Activated T-cell treated with anti-CD3 and anti-CD28 coated beads, Interleukin-2, amount 50 U/mL, for 72 hours (primary cell): ENCODE data around the gene EXOC3L4. TPM values are rescaled to one million over a fixed set of nuclear protein-coding genes. Genes with fewer than 3 reads are reported as not detected.

Source experiments
- ATAC-seq, 2 donors: fragments of 150-1000 bp; cut with Tn5 transposase; replicated peaks in 1 of 2; 2 replicates each; pipeline ENCODE4 v1.10.0; 2021; ENCODE audit warnings: moderate library complexity in 2 of 2, mild to moderate bottlenecking in 1 of 2
- DNase-seq, 2 donors: peaks; one replicate each; pipeline ENCODE4 v3.0.0; 2021 to 2022; ENCODE audit warnings: mixed read lengths in 1 of 2
- H3K27ac Mint-ChIP-seq: one replicate; pipeline ENCODE4 v1.8.0; 2022; ENCODE audit warnings: mild to moderate bottlenecking, moderate library complexity, mixed read lengths
- H3K27me3 Mint-ChIP-seq: one replicate; pipeline ENCODE4 v1.8.0; 2022; ENCODE audit warnings: low read depth, mixed read lengths
- H3K36me3 Mint-ChIP-seq, 2 donors: one replicate each; pipeline ENCODE4 v1.8.0; 2022; ENCODE audit warnings: mixed read lengths in 2 of 2, mild to moderate bottlenecking in 1 of 2; ENCODE audit not compliant: insufficient read depth in 2 of 2
- H3K4me1 Mint-ChIP-seq: one replicate; pipeline ENCODE4 v1.8.0; 2022; ENCODE audit warnings: low read depth, mixed read lengths
- H3K4me3 Mint-ChIP-seq, 2 donors: one replicate each; pipeline ENCODE4 v1.8.0; 2022; ENCODE audit warnings: mild to moderate bottlenecking in 2 of 2, mixed read lengths in 2 of 2, moderate library complexity in 2 of 2
- H3K9me3 Mint-ChIP-seq, 2 donors: one replicate each; pipeline ENCODE4 v1.8.0; 2022; ENCODE audit warnings: mixed read lengths in 2 of 2
- total RNA-seq, 2 donors: library from RNA; stranded (reverse); gene quantifications; one replicate each; pipeline ENCODE4 v1.2.3, GENCODE V29; 2022

The EXOC3L4 gene
- total RNA-seq, 2 donors from 2014 or later = not detected

- no peak for ATAC-seq
Measured at GRCh38 chr14:103089386-103090335, 4.9 kb upstream of the EXOC3L4 start.

GRCh38 chr14:103090481-103091020, 4.0 kb upstream of the EXOC3L4 start:
- H3K36me3 Mint-ChIP-seq = no peaks in the 10 kb centered on the region
- H3K27me3 Mint-ChIP-seq = peaks cover 11% of the 10 kb centered on the region
- H3K27ac Mint-ChIP-seq = no peak overlapping the region
- DNase-seq = no peak
- no peaks in the 10 kb centered on the region for H3K9me3 Mint-ChIP-seq
- peaks cover 5% of the 10 kb centered on the region for H3K4me1 Mint-ChIP-seq
- no peak for ATAC-seq
- peak overlapping the region; percentile 55 to 70 for H3K4me3 Mint-ChIP-seq

More at GRCh38 chr14:103089386-103090335, 4.9 kb upstream of the EXOC3L4 start:
- no peaks in the 10 kb centered on the region for H3K36me3 Mint-ChIP-seq
- DNase-seq = no peak
- H3K4me3 Mint-ChIP-seq = no peak overlapping the region
- no peak overlapping the region for H3K27ac Mint-ChIP-seq
- H3K4me1 Mint-ChIP-seq = peaks cover 5% of the 10 kb centered on the region
- peaks cover 15% of the 10 kb centered on the region for H3K27me3 Mint-ChIP-seq
- H3K9me3 Mint-ChIP-seq = no peaks in the 10 kb centered on the region

- ATAC-seq (peak; percentile 89 to 90), DNase-seq (peak; percentile 82 to 83)
- H3K4me3 Mint-ChIP-seq = peak overlapping the region; percentile 57 to 70
- H3K36me3 Mint-ChIP-seq = no peaks in the 10 kb centered on the region
- H3K27ac Mint-ChIP-seq = no peak overlapping the region
- H3K4me1 Mint-ChIP-seq = peaks cover 5% of the 10 kb centered on the region
- no peaks in the 10 kb centered on the region for H3K9me3 Mint-ChIP-seq
- peaks cover 9% of the 10 kb centered on the region for H3K27me3 Mint-ChIP-seq
Measured at GRCh38 chr14:103091041-103091882, 3.3 kb upstream of the EXOC3L4 start.

GRCh38 chr14:103091883-103092222, 2.7 kb upstream of the EXOC3L4 start:
- H3K27ac Mint-ChIP-seq = no peak overlapping the region

GRCh38 chr14:103093856-103094405, 594 bp upstream of the EXOC3L4 start:
- Mint-ChIP-seq H3K27me3 (no peaks in the 10 kb centered on the region), H3K9me3 (no peaks in the 10 kb centered on the region)

More at GRCh38 chr14:103091883-103092222, 2.7 kb upstream of the EXOC3L4 start:
- DNase-seq (no peak), ATAC-seq (no peak)
- peaks cover 5% of the 10 kb centered on the region for H3K4me1 Mint-ChIP-seq
- H3K36me3 Mint-ChIP-seq = no peaks in the 10 kb centered on the region
- H3K27me3 Mint-ChIP-seq = peaks cover 3% of the 10 kb centered on the region
- peak overlapping the region; percentile 57 to 58 for H3K4me3 Mint-ChIP-seq
- H3K9me3 Mint-ChIP-seq = no peaks in the 10 kb centered on the region

GRCh38 chr14:103095210-103095778, 769 bp downstream of the EXOC3L4 start:
- H3K4me1 Mint-ChIP-seq = peaks cover 5% of the 10 kb centered on the region
- ATAC-seq = no peak
- H3K4me3 Mint-ChIP-seq = no peak overlapping the region
- H3K27me3 Mint-ChIP-seq = no peaks in the 10 kb centered on the region
- H3K27ac Mint-ChIP-seq = no peak overlapping the region
- H3K36me3 Mint-ChIP-seq = no peaks in the 10 kb centered on the region
- no peaks in the 10 kb centered on the region for H3K9me3 Mint-ChIP-seq
- no peak for DNase-seq

More at GRCh38 chr14:103093856-103094405, 594 bp upstream of the EXOC3L4 start:
- Mint-ChIP-seq H3K4me1 (peaks cover 5% of the 10 kb centered on the region), H3K36me3 (no peaks in the 10 kb centered on the region), H3K27ac (no peak overlapping the region), H3K4me3 (no peak overlapping the region)
- no peak for DNase-seq
- ATAC-seq = no peak

GRCh38 chr14:103096387-103096786, 1.9 kb downstream of the EXOC3L4 start:
- DNase-seq (no peak), ATAC-seq (no peak)
- Mint-ChIP-seq H3K9me3 (no peaks in the 10 kb centered on the region), H3K4me3 (no peak overlapping the region), H3K36me3 (no peaks in the 10 kb centered on the region), H3K4me1 (no peaks in the 10 kb centered on the region), H3K27ac (no peak overlapping the region), H3K27me3 (peaks cover 5% of the 10 kb centered on the region)

GRCh38 chr14:103097244-103097993, 2.9 kb downstream of the EXOC3L4 start:
- Mint-ChIP-seq H3K4me1 (no peaks in the 10 kb centered on the region), H3K4me3 (no peak overlapping the region), H3K27me3 (peaks cover 13% of the 10 kb centered on the region), H3K27ac (no peak overlapping the region), H3K9me3 (no peaks in the 10 kb centered on the region), H3K36me3 (no peaks in the 10 kb centered on the region)
- no peak for DNase-seq
- ATAC-seq = no peak

- H3K4me3 Mint-ChIP-seq = no peak overlapping the region
- H3K27me3 Mint-ChIP-seq = peaks cover 19% of the 10 kb centered on the region
- ATAC-seq (no peak), DNase-seq (no peak)
- no peak overlapping the region for H3K27ac Mint-ChIP-seq
- H3K9me3 Mint-ChIP-seq = no peaks in the 10 kb centered on the region
- H3K36me3 Mint-ChIP-seq = no peaks in the 10 kb centered on the region
- H3K4me1 Mint-ChIP-seq = no peaks in the 10 kb centered on the region
Measured at GRCh38 chr14:103097994-103098957, 3.8 kb downstream of the EXOC3L4 start.

- Mint-ChIP-seq H3K9me3 (no peaks in the 10 kb centered on the region), H3K4me1 (no peaks in the 10 kb centered on the region), H3K27me3 (peaks cover 23% of the 10 kb centered on the region), H3K27ac (no peak overlapping the region), H3K36me3 (no peaks in the 10 kb centered on the region), H3K4me3 (no peak overlapping the region)
- ATAC-seq (no peak), DNase-seq (no peak)
Measured at GRCh38 chr14:103099081-103099732, 4.7 kb downstream of the EXOC3L4 start.

- Mint-ChIP-seq H3K27me3 (peaks cover 24% of the 10 kb centered on the region), H3K27ac (no peak overlapping the region), H3K4me3 (no peak overlapping the region), H3K4me1 (peaks cover 2% of the 10 kb centered on the region), H3K36me3 (no peaks in the 10 kb centered on the region), H3K9me3 (no peaks in the 10 kb centered on the region)
- DNase-seq (no peak), ATAC-seq (no peak)
Measured at GRCh38 chr14:103099733-103100280, 5.3 kb downstream of the EXOC3L4 start.
